DMS 273 (cell line): Measurements from ENCODE around the gene SCPEP1.
"Not testable (repeated sequence)": the region's sequence is repeated elsewhere in the genome, so short reads cannot be mapped to it uniquely, and the experiment has no call there.

Source experiments
- DNase-seq: peaks from one replicate; lab custom pipeline; 2025; ENCODE audit not compliant: unreplicated experiment; lab: John Stamatoyannopoulos, UW

Gene SCPEP1, protein sequence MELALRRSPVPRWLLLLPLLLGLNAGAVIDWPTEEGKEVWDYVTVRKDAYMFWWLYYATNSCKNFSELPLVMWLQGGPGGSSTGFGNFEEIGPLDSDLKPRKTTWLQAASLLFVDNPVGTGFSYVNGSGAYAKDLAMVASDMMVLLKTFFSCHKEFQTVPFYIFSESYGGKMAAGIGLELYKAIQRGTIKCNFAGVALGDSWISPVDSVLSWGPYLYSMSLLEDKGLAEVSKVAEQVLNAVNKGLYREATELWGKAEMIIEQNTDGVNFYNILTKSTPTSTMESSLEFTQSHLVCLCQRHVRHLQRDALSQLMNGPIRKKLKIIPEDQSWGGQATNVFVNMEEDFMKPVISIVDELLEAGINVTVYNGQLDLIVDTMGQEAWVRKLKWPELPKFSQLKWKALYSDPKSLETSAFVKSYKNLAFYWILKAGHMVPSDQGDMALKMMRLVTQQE

GRCh38 chr17:56977673-56978395 is at the start of gene SCPEP1:
TSS of gene SCPEP1 (plus strand) at chr17:56978131. CDS start at chr17:56978160, 29 bp downstream.
- peak; percentile 90 for DNase-seq

- no peak for DNase-seq
These were observed 49.3 kb upstream of the SCPEP1 start for GRCh38 chr17:56928586-56928985.

- DNase-seq, result peak; percentile 60
These were observed 48.5 kb upstream of the SCPEP1 start for GRCh38 chr17:56929362-56929969.

DNA sequence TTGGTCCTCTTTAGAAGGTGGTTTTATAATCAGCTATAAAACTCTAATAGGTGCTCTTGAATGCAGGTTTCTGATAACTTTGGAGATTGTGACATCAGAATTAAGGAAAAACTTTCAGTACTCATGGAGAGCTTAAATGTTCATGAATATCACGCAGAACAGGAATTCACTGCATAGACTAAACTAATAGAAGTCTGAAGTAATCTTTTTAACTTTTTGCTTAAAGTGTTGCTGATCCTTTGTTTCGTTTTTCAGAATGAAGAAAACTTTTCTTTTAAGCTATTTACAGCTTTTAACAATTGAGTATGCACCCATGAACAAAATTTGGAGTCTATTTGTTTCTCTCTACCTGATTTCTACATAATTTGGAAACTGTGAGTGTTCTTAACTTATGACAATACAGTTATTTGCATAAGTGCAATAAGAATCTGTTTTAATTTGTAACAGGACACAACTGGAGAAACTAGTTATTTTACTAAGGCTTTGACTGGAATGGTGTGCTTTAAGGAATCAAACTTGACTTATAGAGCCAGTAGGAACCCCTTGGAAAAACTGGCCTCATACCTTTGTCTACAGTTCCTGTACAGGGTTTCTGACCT is 47.1 kb upstream of the SCPEP1 start:
- DNase-seq, result no peak

GRCh38 chr17:56933151-56933745 is 44.7 kb upstream of the SCPEP1 start:
- DNase-seq, result no peak

DNA sequence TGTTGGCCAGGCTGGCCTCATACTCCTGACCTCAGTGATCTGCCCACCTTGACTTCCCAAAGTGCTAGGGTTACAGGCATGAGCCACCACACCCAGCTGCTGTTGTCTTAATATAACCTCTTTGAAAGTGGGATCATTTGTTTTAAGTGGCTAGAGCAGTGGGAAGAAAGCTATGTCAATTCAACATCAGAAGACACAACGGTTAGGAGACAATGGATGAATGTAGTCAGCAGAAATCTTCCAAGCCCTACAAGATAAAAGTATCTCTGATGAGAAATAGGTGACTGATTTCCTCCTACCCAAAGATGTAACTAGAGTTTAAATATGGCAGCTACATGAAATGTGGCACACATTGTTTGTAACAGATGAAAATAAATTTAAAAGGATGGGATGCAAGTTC is 44.1 kb upstream of the SCPEP1 start:
- DNase-seq, result no peak

DNA sequence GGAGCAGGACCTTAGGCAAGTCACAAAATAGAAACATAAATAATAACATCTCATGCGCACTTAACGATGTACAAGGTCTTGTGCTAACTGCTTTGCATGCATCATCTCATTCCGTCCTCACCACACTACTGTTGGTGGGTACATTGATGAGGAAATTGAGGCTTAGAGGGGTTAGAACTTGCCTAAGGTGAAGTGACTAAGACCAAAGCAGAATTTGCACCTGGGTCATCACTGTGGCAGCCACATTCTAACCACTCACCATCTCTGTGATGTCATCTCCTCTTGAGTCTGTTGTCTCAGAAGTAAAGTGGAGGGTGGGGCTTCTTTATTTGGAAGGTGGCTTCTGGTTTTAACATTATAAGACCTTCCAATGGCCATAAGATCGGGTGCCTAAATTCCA is 43.7 kb upstream of the SCPEP1 start:
- no peak for DNase-seq

- DNase-seq, result no peak
These were observed 42.5 kb upstream of the SCPEP1 start for GRCh38 chr17:56935461-56935860.

DNA sequence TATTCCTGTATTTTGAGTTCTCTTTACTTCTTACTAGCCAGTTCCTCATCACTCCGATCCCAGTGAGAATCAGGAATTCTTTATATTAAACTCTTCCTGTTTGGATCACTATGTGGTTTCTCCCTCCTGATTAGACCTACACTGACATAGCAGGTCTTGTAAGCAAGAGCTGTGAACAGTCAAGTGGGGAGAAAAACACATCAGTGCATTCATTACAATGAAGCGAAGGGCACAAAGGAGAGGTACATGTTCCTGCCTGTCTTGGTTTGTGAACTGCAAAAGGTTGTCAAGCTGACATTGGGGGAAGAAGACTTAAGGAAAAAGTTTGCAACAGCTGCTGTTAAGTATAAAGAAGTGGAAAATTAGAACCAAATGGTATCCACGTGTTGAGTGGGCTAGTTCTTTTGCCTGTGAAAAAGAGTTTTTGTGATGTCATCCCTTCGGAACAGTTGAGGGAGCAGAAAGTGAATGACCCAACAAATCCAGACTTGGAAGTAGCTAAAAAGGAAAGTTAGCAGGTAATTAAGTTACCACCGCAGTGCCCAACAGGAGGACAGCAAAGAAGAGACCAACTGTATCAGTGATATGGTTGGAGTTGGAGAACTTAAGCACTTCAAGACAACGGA is 41.1 kb upstream of the SCPEP1 start:
- DNase-seq, result no peak

- DNase-seq, result no peak
These were observed 40.2 kb upstream of the SCPEP1 start for GRCh38 chr17:56937687-56938086.

GRCh38 chr17:56938206-56938605 is 39.7 kb upstream of the SCPEP1 start:
- not testable (repeated sequence) for DNase-seq

DNA sequence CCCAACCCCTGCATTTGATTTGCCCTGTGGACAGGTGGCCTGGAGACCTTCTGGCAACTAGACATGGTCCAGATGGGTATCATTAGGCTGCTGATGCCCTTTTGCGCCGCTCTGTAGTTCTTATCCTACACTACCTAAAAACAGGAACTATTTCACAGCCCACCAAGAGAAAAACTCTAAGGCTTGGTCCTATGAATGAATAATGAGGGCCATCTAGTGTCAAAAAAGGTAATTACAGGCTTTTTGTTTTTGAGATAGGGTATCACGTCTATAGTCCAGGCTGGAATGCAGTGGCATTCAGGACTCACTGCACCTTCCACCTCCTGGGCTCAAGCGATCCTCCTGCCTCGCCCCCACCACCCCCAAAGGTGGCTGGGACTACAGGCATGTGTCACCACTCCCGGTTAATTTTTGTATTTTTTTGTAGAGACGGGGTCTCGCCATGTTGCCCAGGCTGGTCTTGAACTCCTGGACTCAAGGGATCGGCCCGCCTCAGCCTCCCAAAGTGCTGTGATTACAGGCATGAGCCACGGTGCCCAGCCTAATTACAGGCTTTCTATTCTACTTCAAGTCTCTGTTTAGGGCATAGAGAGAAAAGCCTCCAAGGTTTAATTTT is 38.0 kb upstream of the SCPEP1 start:
- peak; percentile 87 for DNase-seq

GRCh38 chr17:56943505-56944125 is 34.3 kb upstream of the SCPEP1 start:
- DNase-seq, result no peak

DNA sequence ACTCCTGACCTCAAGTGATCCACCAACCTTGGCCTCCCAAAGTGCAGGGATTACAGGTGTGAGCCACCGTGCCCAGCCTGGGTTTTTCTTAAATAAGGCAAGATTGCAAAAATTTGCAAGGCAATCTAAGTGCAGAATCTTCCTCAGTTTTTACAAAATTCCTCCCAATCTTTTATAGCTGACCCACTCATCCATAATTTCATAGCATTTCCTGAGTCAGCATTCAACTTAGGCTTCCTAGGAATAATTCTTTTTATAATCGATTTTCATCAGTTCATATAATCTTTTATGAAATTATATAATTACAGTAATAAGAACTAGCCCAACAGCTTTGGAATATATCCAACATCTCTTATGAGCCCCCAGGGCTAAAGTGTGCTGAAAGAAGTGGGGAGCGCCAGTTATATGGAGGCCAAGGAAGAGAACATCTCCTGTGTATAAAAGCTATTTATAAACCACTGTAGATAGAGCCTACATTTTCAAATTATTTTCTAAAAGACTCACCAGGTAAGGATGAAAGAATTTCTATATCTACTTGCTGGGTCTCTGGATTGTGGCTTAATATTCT is 31.9 kb upstream of the SCPEP1 start:
- no peak for DNase-seq

DNA sequence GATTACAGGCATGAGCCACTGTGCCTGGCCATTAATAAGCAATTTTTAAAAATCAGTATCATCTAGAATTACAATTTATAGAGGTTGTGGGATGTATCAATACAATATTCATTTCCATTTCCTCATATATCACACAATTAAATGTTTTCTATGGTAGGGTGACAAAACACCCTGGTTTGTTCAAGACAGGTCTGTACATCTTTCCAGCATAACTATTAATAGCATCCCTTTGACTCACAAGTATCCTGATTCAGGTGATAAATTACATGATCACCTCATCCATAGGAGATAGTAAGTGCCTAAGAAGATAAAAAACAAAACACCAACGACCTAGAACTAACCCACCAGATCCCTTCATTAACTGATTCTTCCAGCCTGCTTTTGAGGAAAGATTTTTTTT is 30.2 kb upstream of the SCPEP1 start:
- DNase-seq, result no peak

- no peak for DNase-seq
These were observed 29.4 kb upstream of the SCPEP1 start for GRCh38 chr17:56948491-56948890.

DNA sequence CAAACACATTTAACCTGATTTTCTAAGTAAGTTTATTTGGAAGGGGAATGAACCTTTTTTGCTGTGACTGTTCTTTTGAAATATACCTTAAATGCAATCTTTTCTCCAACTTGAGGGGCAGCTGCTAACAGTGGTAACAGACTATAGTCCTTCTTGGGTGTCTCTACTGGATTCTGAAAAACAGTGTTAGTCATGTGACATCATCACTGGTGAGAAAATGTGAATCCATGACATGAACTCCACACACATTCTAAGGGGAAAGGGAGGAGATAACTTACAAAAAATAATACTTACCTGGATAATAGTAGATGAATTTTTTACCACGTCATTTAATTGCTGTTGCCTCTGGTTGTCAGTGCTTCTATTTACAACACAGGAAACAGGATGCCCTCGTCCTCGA is 28.3 kb upstream of the SCPEP1 start:
- DNase-seq, result no peak

GRCh38 chr17:56956992-56957391 is 20.9 kb upstream of the SCPEP1 start:
- DNase-seq, result no peak
